Stomach smooth muscle (tissue), 2 donors: ENCODE results near the gene IQGAP3.

Experiments used
- H3K27ac ChIP-seq: one replicate; pipeline ENCODE4 v1.7.0; 2013; ENCODE audit warnings: mild to moderate bottlenecking, low read length, inconsistent platforms
- H3K27me3 ChIP-seq, 2 donors: one replicate each; pipeline ENCODE4 v1.7.0; 2013; ENCODE audit warnings: low read length in 2 of 2; ENCODE audit not compliant: insufficient read depth in 2 of 2, control insufficient read depth in 1 of 2
- H3K36me3 ChIP-seq, 2 donors: one replicate each; pipeline ENCODE4 v1.7.0; 2013; ENCODE audit warnings: low read length in 2 of 2; ENCODE audit not compliant: control insufficient read depth in 2 of 2, insufficient read depth in 2 of 2
- H3K4me1 ChIP-seq: one replicate; pipeline ENCODE4 v1.7.0; 2013; ENCODE audit warnings: low read length; ENCODE audit not compliant: control insufficient read depth, insufficient read depth
- H3K4me3 ChIP-seq, 2 donors: one replicate each; pipeline ENCODE4 v1.7.0; 2013; ENCODE audit warnings: low read length in 2 of 2
- H3K9ac ChIP-seq, 2 donors: one replicate each; pipeline ENCODE4 v1.7.0; 2013; ENCODE audit warnings: low read length in 2 of 2, mild to moderate bottlenecking in 1 of 2
- H3K9me3 ChIP-seq, 2 donors: one replicate each; pipeline ENCODE4 v1.7.0; 2013; ENCODE audit warnings: low read length in 2 of 2; ENCODE audit not compliant: control insufficient read depth in 2 of 2
- donor health status: healthy.
- donor health status: Pancreatic carcinoma.

IQGAP3 gene

GRCh38 chr1:156602557-156602993 is 30.2 kb upstream of the IQGAP3 start:
- Histone ChIP-seq H3K4me3 (no peak overlapping the region), H3K27me3 (no peaks in the 10 kb centered on the region), H3K9me3 (no peaks in the 10 kb centered on the region), H3K4me1 (peaks cover 14% of the 10 kb centered on the region), H3K27ac (no peak overlapping the region), H3K36me3 (peaks cover 9 to 10% of the 10 kb centered on the region in 2 donors), H3K9ac (no peak overlapping the region)

- H3K27me3 ChIP-seq = no peaks in the 10 kb centered on the region
- H3K9ac ChIP-seq = peak overlapping the region; percentile 87 to 90
- H3K36me3 ChIP-seq = peaks cover 15 to 16% of the 10 kb centered on the region in 2 donors
- no peaks in the 10 kb centered on the region for H3K9me3 ChIP-seq
- peak overlapping the region; percentile 94 to 98 for H3K4me3 ChIP-seq
- H3K27ac ChIP-seq = peak overlapping the region; percentile 79
- peaks cover 14% of the 10 kb centered on the region for H3K4me1 ChIP-seq
Measured at GRCh38 chr1:156601892-156602291, 29.5 kb upstream of the IQGAP3 start.

- H3K4me1 ChIP-seq = peaks cover 14% of the 10 kb centered on the region
- H3K27me3 ChIP-seq = no peaks in the 10 kb centered on the region
- H3K9me3 ChIP-seq = no peaks in the 10 kb centered on the region
- H3K27ac ChIP-seq = peak within 1 kb of the TSS; percentile 79
- H3K36me3 ChIP-seq = peaks cover 21% of the 10 kb centered on the region in 2 donors
- H3K9ac ChIP-seq = peak within 1 kb of the TSS; percentile 87 to 90
- peak within 1 kb of the TSS; percentile 94 to 98 for H3K4me3 ChIP-seq
Measured at GRCh38 chr1:156601122-156601830, 28.9 kb upstream of the IQGAP3 start, which contains the start of gene GPATCH4. Gene GPATCH4 (minus strand): TSS chr1:156601479.

GRCh38 chr1:156600733-156601121 is 28.4 kb upstream of the IQGAP3 start:
- peak overlapping the region; percentile 79 for H3K27ac ChIP-seq
- peak overlapping the region; percentile 87 to 90 for H3K9ac ChIP-seq
- peak overlapping the region; percentile 94 to 98 for H3K4me3 ChIP-seq
- no peaks in the 10 kb centered on the region for H3K9me3 ChIP-seq
- H3K27me3 ChIP-seq = no peaks in the 10 kb centered on the region
- H3K36me3 ChIP-seq = peaks cover 26 to 27% of the 10 kb centered on the region in 2 donors
- peaks cover 14% of the 10 kb centered on the region for H3K4me1 ChIP-seq

- no peak overlapping the region for H3K27ac ChIP-seq
- no peak overlapping the region for H3K4me3 ChIP-seq
- no peaks in the 10 kb centered on the region for H3K27me3 ChIP-seq
- peaks cover 14% of the 10 kb centered on the region for H3K4me1 ChIP-seq
- peaks cover 28 to 34% of the 10 kb centered on the region in 2 donors for H3K36me3 ChIP-seq
- no peaks in the 10 kb centered on the region for H3K9me3 ChIP-seq
- H3K9ac ChIP-seq = no peak overlapping the region
Measured at GRCh38 chr1:156599811-156600210, 27.4 kb upstream of the IQGAP3 start.

GRCh38 chr1:156598731-156599432 is 26.5 kb upstream of the IQGAP3 start:
- peaks cover 32 to 40% of the 10 kb centered on the region in 2 donors for H3K36me3 ChIP-seq
- H3K9ac ChIP-seq = no peak overlapping the region
- H3K4me3 ChIP-seq = no peak overlapping the region
- no peaks in the 10 kb centered on the region for H3K9me3 ChIP-seq
- H3K4me1 ChIP-seq = peaks cover 14% of the 10 kb centered on the region
- H3K27ac ChIP-seq = no peak overlapping the region
- H3K27me3 ChIP-seq = no peaks in the 10 kb centered on the region

- peaks cover 37 to 44% of the 10 kb centered on the region in 2 donors for H3K36me3 ChIP-seq
Measured at GRCh38 chr1:156598125-156598524, 25.8 kb upstream of the IQGAP3 start.

GRCh38 chr1:156596426-156596825 is 24.1 kb upstream of the IQGAP3 start:
- H3K27ac ChIP-seq = no peak overlapping the region
- H3K9me3 ChIP-seq = no peaks in the 10 kb centered on the region
- H3K4me3 ChIP-seq = no peak overlapping the region
- no peak overlapping the region for H3K9ac ChIP-seq
- peaks cover 43 to 48% of the 10 kb centered on the region in 2 donors for H3K36me3 ChIP-seq
- H3K27me3 ChIP-seq = no peaks in the 10 kb centered on the region
- H3K4me1 ChIP-seq = peaks cover 18% of the 10 kb centered on the region

More at GRCh38 chr1:156598125-156598524, 25.8 kb upstream of the IQGAP3 start:
- Histone ChIP-seq H3K9me3 (no peaks in the 10 kb centered on the region), H3K27ac (no peak overlapping the region), H3K4me1 (peaks cover 14% of the 10 kb centered on the region), H3K9ac (no peak overlapping the region), H3K27me3 (no peaks in the 10 kb centered on the region), H3K4me3 (no peak overlapping the region)

GRCh38 chr1:156595016-156595415 is 22.7 kb upstream of the IQGAP3 start:
- Histone ChIP-seq H3K27ac (no peak overlapping the region), H3K27me3 (no peaks in the 10 kb centered on the region), H3K9ac (no peak overlapping the region), H3K4me3 (no peak overlapping the region), H3K9me3 (no peaks in the 10 kb centered on the region), H3K36me3 (peaks cover 43 to 48% of the 10 kb centered on the region in 2 donors), H3K4me1 (peaks cover 14% of the 10 kb centered on the region)

GRCh38 chr1:156594190-156594589 is 21.8 kb upstream of the IQGAP3 start:
- no peak overlapping the region for H3K27ac ChIP-seq
- peaks cover 43 to 48% of the 10 kb centered on the region in 2 donors for H3K36me3 ChIP-seq
- no peak overlapping the region for H3K9ac ChIP-seq
- H3K9me3 ChIP-seq = no peaks in the 10 kb centered on the region
- peaks cover 14% of the 10 kb centered on the region for H3K4me1 ChIP-seq
- H3K4me3 ChIP-seq = no peak overlapping the region
- H3K27me3 ChIP-seq = no peaks in the 10 kb centered on the region

GRCh38 chr1:156593661-156593989 is 21.3 kb upstream of the IQGAP3 start:
- H3K27me3 ChIP-seq = no peaks in the 10 kb centered on the region
- H3K4me3 ChIP-seq = no peak overlapping the region
- H3K4me1 ChIP-seq = peaks cover 14% of the 10 kb centered on the region
- peaks cover 43 to 48% of the 10 kb centered on the region in 2 donors for H3K36me3 ChIP-seq
- H3K27ac ChIP-seq = no peak overlapping the region
- no peak overlapping the region for H3K9ac ChIP-seq
- no peaks in the 10 kb centered on the region for H3K9me3 ChIP-seq
